D721Med (cell line): ENCODE data around the gene IKBKE.

ENCODE experiments used
- DNase-seq: peaks from one replicate; pipeline ENCODE4 v3.0.0; 2011; ENCODE audit warnings: low spot score; ENCODE audit not compliant: insufficient read length
- FAIRE-seq: peaks from 2 replicates; lab custom pipeline; 2011; peaks lifted over from hg19 to GRCh38; lab: Jason Lieb, UNC
- CTCF ChIP-seq: IDR thresholded peaks from 2 replicates; pipeline ENCODE4 v1.5.1; 2012; ENCODE audit warnings: mild to moderate bottlenecking, control low read depth; ENCODE audit not compliant: insufficient read depth; ENCODE audit errors: missing control alignments

Gene IKBKE

GRCh38 chr1:206435445-206435844 lies 34.8 kb upstream of the IKBKE start:
- DNase-seq = no peak
- TF ChIP-seq CTCF = no peak
- no peak for FAIRE-seq

- no peak for TF ChIP-seq CTCF
- DNase-seq = no peak
- FAIRE-seq = no peak
These were observed 31.7 kb upstream of the IKBKE start for GRCh38 chr1:206438554-206438953.

GRCh38 chr1:206439205-206439604 lies 31.1 kb upstream of the IKBKE start:
- no peak for FAIRE-seq
- no peak for TF ChIP-seq CTCF

GRCh38 chr1:206441336-206441967 lies 28.8 kb upstream of the IKBKE start:
- DNase-seq = no peak
- no peak for TF ChIP-seq CTCF
- FAIRE-seq = no peak

More at GRCh38 chr1:206439205-206439604, 31.1 kb upstream of the IKBKE start:
- no peak for DNase-seq

- FAIRE-seq (no peak), DNase-seq (no peak)
- no peak for TF ChIP-seq CTCF
These were observed 28.2 kb upstream of the IKBKE start for GRCh38 chr1:206442101-206442500.

- DNase-seq (no peak), FAIRE-seq (no peak)
- TF ChIP-seq CTCF = no peak
These were observed 25.2 kb upstream of the IKBKE start for GRCh38 chr1:206445116-206445515.

- FAIRE-seq = no peak
- DNase-seq = no peak
These were observed 24.3 kb upstream of the IKBKE start for GRCh38 chr1:206445911-206446356.

More at GRCh38 chr1:206445911-206446356, 24.3 kb upstream of the IKBKE start:
- TF ChIP-seq CTCF = no peak
